Tongue (tissue), 2 donors: ENCODE data around the gene LINGO1. TPM values are rescaled to one million over a fixed set of nuclear protein-coding genes. Genes with fewer than 3 reads are reported as not detected.

Experiments used
- DNase-seq: peaks from one replicate; pipeline ENCODE4 v3.0.0-alpha.2; 2015
- total RNA-seq: library from RNA; depleted of rRNA; stranded (reverse); fragments of >200 nt; gene quantifications from one replicate; pipeline ENCODE4 v1.2.3, GENCODE V29; 2014

Gene LINGO1, protein sequence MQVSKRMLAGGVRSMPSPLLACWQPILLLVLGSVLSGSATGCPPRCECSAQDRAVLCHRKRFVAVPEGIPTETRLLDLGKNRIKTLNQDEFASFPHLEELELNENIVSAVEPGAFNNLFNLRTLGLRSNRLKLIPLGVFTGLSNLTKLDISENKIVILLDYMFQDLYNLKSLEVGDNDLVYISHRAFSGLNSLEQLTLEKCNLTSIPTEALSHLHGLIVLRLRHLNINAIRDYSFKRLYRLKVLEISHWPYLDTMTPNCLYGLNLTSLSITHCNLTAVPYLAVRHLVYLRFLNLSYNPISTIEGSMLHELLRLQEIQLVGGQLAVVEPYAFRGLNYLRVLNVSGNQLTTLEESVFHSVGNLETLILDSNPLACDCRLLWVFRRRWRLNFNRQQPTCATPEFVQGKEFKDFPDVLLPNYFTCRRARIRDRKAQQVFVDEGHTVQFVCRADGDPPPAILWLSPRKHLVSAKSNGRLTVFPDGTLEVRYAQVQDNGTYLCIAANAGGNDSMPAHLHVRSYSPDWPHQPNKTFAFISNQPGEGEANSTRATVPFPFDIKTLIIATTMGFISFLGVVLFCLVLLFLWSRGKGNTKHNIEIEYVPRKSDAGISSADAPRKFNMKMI
- total RNA-seq: 2.9 TPM

DNA sequence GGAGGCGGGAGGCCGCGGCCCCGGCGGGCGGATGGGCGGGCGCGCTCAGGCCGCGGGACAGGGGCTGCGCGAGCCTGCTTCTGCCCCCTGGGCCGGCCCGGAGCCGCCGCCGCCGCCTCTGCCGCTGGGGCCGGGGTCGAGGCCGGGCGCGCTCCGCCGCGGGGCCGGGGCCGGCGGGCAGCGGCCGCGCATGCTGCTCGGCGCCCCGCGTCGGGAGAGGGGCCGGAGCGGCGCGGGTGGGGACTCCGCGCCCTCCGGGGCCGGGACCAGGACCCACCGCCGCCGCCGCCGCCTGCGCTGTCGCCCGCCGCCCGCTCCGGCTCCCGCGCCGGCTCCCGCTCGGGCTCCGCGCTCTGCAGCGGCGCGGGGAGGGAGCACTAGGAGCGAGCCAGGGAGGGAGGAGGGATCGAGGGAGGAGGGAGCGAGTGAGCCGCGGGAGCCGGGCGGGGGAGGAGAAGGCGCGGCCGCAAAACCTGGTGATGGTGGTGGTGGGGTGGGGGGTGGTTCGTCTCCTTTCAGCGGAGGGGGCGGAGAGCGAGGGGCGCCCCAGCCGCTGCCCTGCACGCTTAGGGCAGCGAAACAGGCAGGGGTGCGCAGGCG lies at the start of gene LINGO1:
Gene LINGO1 (minus strand): TSS at position 379 of the 600 bp plus-strand sequence. CDS start 597 bp downstream, outside the sequence.
- peak; percentile 66 for DNase-seq

DNA sequence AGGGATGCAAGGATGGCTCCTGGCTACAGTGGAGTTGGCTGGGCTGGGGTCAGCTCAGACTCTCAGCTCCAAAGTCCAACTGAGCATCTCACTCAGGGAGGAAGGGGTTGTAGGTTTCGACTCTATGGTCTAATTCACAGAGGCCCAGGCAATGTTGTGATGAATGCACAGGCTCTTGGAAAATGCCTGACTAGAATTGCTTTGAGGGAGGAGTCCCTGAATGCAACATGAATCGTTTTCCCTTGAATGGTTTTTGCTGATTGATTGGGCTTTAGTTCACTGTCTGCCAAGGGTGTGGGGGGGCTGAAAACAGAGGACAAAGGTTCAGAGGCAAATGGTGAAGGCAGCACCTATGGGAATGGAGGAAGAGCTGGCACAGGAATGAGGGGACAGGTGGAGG lies 48.6 kb upstream of the LINGO1 start:
- DNase-seq: no peak

DNA sequence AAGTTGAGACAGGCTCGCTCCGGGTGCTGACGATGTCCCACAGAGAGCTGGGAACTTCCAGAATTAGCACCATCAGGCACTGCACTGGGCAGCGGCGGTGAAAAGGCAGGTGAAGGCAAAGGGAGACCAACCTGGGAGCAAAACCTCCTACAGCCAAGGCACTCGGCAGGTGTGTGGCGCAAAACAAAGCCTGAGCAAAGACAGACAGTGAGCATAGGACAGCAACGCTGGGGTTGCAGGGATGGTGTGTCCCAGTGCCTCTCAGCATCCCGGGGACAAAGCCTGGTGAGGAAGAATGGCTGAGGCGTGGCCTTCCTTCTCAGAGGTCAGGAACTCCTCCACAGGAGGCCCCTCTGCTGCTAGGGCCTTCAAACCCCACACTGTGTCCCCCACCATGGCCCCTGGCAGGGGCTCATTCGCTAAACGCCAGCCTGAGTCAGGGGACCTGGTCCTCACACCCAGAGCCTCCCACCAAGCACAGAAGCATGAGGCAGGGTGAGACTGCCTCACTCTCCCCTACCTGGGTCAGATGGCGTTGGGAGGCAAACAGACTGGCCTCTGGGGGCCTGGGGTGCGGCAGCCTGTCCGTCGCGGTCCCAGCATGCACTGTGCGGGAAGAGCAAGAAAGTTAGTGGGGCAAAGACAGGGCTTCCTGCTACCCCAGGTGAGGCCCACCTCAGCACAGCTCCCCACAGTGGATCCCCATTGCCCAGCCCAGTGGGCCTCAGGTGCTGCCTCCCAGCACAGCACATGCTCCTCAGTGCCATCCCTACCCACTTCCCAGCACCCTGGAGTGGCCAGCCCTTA lies 44.1 kb upstream of the LINGO1 start:
- DNase-seq: no peak

DNA sequence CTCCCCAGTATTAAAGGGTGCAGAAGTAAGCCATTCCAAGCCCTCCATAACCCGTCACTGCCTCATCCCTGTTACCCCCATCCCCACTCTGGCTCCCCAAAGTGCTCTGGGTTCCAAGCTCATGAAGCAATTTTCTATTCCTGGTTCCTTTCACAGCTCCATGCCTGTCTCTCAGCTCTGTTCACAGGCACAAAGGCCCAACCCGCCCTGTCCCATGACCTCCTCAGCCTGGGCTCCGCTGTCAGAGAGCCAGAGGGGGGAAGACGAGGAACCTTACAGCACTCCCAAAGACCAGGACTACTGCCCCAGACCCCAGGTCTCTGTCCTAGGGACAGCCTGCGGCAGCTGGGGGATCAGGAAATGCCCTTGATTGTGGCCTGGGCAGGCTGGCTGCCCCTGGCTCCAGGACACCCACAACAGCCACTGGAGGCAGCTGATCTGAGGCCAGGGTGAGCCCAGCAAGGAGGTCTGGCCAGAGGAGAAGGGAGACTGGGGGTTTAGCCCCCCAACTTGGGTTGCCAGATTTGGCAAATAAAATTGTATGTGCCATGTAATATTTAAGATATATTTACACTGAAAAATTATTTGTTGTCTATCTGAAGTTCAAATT lies 43.2 kb upstream of the LINGO1 start:
- no peak for DNase-seq

DNA sequence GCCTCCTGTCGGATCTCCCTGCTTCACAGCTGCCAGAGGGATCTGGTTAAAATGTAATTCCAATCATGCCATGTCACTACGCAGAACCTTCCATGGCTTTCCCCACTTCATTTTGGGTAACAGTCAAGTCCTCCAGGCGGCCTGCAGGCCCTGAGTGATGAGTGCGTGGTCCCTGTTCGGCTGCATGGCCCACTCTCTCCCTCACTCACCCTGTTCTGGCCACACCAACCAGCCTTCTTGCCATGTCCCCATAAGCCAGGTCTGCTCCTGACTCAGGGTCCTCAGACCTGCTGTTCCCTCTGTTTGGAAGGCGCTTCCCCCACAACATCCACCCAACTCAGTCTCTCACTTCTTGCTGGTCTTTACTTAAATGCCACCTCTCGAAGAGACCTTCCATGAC lies 41.6 kb upstream of the LINGO1 start:
- DNase-seq: no peak

DNA sequence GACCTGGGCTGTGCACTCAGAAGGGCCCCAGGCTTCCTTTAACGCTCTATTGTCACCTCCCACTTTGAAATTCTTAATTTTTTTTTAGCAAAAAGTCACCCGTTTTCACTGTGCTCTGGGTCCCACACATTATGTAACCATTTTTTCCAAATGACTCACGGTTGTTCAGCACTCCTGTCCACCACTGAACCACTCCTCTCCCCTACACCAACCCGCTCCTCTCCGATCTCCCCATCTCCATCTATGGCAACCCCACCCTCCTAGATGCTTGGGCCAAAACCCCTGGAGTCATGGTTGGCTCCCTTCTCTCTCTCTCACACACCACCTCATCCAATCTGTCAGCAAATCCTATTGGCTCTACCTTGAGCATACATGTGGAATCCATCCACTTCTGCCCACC lies 41.2 kb upstream of the LINGO1 start:
- DNase-seq: no peak

DNA sequence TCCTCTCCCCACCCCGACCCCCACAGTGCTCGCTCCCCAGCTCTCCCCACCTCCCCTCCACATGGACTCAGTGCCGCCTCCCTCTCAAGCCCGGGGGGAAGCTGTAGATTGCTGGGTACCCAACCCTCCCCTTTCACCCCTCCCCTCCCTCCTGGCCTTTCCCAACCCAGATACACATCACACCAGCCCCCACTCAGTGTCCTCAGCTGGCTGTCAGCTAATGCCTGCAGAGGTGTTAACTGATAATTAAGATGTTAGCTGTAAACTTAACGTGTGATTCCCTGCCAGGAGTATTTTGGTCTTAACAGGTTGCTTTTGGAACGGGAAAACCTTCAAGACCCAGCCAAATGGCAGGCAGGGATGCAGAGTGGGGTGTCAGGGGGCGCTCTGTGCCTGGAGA lies 39.4 kb upstream of the LINGO1 start:
- no peak for DNase-seq

DNA sequence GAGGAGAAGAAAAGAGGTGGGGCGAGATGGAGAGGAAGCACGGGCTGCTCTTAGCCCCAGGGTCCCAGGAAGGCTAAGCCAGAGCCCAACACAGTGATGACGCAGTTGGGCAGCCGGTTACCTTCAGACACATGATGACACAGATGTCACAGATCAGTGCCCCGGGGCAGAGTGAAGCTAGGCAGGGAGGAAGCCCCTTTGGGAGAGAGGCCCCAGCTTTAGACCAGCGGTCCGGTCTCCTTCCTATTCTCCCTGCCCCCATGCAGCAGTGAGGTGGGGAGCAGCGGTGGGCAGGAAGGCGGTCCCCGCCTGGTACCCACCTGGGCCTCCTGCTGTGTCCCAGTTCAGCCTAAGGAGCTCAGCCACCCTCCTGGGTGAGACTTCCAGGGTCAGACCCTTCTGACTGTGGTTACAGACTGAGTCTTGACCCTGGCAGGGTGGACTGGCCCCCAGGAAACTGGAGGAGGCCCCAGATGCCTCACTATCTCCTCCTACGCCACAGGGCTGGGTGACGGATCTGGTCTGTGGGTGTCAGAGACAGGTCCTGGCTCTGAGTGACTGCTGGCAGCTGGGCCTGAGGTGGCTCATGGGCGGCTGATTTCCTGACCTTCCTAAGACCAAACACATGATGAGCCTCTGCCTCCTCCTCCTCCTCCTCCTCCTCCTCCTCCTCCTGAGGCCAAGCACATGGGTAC lies 38.8 kb upstream of the LINGO1 start:
- DNase-seq: no peak

DNA sequence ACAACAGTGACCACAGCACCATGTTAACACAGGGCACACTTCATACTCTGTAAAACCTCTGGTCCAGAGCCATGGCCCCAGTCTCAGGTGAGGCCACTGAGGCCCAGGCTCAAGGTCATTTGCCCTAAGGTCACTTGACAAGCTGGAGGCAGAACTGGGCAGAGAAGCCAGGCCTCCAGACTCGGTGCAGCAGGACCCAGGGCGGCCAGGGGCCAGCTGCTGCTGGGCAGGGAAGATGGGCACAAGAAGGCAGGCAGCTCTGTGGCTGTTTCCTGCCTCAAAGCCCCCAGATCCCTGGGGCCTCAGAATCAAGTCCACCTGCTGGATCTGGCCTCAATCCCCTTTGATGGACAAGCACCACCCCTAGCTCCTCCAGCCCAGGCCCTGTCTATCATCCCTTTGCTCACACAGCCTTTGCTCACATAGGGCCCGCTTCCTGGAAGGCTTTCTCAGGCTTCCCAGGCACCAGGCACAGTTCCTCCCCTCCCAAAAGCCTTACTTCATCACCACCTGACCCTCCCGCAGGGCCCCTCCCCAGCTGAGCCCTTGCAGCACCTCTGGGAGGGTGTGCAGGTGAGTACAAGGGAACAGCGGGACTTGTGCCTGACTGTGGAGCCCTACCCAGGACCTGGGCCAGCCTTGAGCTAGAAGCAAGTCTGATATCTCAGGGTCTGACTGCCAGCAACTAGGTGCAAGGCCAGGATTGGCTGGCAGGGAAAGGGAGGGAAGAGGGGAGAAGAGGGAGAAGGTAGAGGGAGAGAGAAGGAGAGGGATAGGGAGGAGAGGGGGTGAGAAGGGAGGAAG lies 38.0 kb upstream of the LINGO1 start:
- no peak for DNase-seq

DNA sequence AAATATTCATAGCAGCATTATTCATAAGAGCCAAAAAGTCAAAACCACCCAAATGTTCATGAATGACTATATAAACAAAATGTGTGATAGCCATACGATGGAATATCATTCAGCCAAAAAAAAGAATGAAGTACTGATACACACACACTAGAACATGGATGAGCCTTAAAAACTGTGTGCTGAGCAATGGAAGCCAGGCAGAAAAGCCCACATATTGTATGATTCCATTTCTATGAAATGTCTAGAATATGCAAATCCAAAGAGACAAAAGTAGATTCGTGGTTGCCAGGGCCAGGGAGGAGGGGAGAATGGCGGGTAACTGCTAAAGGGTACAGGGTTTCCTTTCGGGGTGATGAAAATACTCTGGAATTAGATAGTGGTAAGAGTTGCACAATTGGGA lies 37.2 kb upstream of the LINGO1 start:
- DNase-seq: no peak

DNA sequence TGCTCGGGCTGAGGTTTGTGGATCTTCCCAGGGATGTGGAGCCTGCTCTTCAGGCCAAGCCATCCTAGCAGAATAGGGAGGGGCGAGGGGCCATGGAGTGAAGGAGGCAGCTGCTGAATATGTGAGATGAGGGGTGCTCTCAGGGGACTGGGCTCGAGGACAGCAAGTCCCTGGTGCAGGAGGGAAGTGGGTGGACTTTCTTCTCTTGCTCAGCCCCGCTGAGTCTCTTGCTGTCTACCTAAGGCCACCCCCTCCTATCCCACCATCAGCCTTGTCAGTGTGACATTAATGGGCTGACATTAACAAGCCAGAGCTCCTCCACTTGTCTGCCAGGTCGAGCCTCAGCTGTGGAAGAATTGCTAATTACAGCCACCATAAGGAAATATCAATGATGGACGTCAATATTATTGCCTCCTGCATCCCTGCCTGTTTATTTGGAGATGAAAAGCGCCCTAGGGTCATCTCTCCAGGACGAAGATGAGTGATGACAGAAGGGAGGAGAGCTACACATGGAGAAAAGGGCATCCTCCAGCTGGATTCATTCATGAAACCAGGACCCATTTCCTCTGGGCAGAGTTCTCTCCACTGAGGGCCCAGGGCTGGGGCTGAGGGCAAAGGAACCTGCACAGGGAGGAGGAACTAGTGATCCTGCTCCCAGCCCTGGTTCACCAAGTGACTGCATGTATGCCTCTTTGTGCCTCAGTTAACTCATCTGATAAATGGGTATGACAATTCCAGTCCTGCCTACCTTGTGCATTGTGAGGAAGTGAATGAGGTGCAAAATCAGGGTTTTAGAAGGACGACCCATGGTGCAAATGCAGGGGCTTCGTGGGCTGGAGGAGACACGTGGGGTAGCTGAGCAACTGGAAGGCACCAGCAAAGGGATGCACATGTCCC lies 34.9 kb upstream of the LINGO1 start:
- peak; percentile 44 for DNase-seq

DNA sequence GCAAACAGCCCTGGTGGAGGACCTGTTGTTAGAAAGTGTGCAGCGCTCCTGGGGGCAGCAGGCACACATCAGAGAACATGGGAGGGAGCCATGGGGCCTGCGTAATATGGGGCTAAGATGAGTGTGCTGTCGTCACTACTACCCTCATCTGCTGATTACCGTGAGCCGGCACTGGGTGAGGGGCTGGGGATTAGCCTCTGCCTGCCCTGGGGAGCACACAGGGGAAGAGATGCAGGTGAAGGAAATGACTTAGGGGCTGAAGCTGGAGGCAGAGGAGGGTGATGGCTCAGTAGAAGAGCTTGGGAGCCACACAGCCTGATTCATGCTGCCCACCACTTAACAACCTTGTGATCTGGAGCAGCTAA lies 33.6 kb upstream of the LINGO1 start:
- DNase-seq: no peak

DNA sequence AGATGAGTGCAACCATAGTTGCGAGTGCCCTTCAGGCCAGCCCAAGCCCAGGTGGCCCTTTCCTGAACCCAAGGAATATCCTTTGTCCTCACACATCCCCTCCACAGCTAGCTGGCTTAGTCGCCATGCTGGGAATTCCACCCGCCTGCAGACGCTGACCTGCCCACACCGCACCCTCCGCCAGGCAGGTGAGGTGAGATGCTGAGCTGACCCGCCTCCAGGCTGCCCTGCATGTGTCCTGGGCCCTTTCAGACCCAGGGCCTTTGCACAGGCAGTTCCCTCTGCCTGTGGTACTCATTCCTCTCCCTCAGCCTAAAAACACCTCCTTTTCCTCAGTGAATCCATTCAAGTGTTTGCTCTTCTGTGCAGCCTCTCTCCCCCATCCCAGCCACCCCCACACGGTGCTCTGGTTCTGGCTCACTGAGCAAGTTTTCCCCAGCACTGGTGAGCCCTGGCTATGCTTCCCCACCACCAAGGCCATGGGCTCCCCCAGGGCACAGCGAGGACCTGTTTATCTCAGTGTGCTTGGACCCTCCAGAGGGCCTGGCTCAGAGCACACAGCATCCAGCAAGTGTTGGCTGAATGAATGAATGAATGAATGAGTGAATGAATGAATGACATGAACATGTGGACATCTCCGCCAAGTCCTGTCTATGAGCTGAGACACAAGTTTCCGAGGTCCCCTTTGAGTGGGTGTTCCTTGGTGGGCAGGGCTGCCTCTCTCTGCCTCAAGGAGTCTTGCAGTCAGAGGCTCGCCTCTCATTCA lies 33.0 kb upstream of the LINGO1 start:
- no peak for DNase-seq

DNA sequence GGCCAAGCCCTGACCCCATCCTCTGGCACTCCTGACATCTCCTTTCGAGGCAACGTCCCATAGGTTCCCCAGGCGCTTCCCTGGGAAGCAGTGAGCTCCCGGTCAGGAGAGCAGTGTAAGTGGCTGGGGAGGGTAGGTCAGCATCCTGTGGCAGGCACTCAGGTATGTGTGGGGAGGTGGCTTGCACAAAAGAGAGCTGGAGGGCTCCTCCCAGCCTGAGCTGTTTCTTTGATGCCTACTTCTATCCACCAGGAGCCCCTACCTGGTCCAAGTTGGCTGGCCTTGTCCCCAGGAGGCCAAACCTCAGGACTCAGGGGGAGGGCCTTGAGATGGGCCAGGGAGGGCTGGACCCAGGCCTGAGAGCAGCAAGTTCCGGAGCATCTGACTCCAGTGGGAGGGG lies 31.7 kb upstream of the LINGO1 start:
- no peak for DNase-seq

DNA sequence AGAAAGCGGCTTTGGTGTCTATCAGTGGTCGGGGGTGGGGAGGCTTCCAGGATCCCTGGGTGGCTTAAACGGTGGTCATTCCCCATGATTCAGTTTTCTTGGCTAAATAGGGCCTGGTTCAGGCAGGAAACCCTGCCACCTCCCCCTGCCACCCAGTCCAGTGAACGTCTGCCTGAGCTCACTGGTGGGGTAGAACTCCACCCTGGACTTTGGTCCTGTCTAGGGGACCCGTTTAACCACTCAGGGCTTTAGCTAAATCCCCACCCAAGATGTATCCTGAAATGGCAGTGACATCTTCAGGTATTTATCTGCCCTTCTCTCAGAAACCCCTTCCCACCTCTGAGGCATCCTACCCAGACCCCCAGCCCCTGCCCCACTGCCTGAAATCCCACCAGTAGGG lies 30.5 kb upstream of the LINGO1 start:
- no peak for DNase-seq

DNA sequence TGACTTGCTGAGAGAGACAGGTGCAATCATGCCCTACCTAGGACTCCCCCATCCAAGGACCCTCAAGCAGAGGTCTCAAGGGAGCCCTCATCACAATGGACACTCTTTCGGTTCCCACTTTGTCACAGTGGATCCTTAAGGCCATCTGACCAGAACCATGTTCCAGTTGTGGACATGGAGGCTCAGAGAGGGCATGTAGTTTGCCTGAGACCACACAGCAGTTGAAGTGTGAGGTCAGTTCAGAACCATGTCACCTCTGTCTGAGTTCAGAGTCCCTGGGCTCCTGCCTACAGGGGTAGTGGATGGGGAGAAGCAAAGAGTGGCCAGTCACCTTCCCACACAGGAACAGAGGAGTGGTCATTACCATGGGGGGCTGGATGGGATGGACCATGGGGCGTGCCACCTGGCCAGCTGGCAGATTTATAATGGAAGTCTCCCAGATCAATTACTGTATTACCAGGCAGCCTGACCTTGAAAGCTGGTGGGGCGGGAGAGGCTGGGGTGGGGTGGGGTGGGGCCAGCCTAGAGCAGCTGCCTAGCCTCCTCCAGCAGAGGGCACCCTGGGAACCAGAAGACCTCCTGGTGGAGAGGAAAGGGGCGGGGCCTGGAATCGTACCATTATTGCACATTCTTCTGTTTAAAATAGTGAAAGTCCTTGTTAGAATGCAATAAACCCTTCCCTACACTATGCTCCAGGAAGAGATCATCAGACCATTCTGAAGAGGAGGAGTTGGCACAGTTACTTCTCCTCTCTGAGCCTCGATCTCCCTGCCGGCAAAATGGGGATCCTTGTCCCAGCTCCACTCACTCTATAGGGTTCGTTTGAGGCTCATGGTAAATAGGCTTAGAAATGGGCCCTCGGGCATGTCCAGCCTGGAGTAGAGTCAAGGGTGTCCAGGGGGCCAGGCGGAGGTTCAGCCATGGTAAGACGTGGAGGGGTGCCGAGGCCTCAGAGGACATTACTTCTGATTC lies 26.9 kb upstream of the LINGO1 start:
- peak; percentile 70 for DNase-seq

DNA sequence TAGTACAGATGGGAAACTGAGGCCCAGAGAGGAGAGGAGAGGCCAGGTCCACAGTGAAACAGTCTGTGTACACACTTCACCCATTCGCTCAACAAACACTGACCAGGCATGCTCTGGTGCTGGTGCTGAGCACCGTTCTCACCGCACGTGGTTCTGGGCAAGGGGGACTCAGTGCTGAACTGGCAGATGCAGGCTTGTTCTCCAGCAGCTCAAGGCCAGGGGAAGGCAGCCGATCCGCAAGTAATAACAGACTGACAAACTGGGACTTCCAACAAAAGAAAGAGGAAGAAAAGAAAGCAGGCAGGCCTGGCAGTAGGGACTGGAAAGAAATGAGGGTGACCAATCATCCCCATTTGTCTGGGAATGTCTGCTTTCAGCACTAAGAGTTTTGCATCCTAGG lies 25.6 kb upstream of the LINGO1 start:
- DNase-seq: no peak
